Hippocampal formation (tissue), 2 donors: ENCODE measurements around the gene TNS4.

ENCODE experiments used
- DNase-seq, 2 donors: peaks; one replicate each; lab custom pipeline; 2025; lab: John Stamatoyannopoulos, UW

Gene TNS4

GRCh38 chr17:40473573-40474365, 27.7 kb downstream of the TNS4 start:
- no peak for DNase-seq

- no peak for DNase-seq
Observed at GRCh38 chr17:40472733-40473452, 28.5 kb downstream of the TNS4 start.

GRCh38 chr17:40471846-40472732, 29.3 kb downstream of the TNS4 start:
- DNase-seq, result no peak

GRCh38 chr17:40470932-40471828, 30.2 kb downstream of the TNS4 start:
- no peak for DNase-seq

- no peak for DNase-seq
Observed at GRCh38 chr17:40469805-40470675, 31.4 kb downstream of the TNS4 start.

GRCh38 chr17:40468560-40468959, 32.9 kb downstream of the TNS4 start:
- DNase-seq, result no peak

- DNase-seq, result no peak
Observed at GRCh38 chr17:40467281-40467867, 34.0 kb downstream of the TNS4 start.

GRCh38 chr17:40466298-40466971, 35.0 kb downstream of the TNS4 start:
- no peak for DNase-seq

- no peak for DNase-seq
Observed at GRCh38 chr17:40464392-40464855, 37.0 kb downstream of the TNS4 start.

- DNase-seq, result no peak
Observed at GRCh38 chr17:40463122-40463550, 38.3 kb downstream of the TNS4 start.

GRCh38 chr17:40462343-40463121, 38.9 kb downstream of the TNS4 start:
- DNase-seq, result no peak

- no peak for DNase-seq
Observed at GRCh38 chr17:40461732-40462342, 39.6 kb downstream of the TNS4 start.

- no peak for DNase-seq
Observed at GRCh38 chr17:40460968-40461731, 40.3 kb downstream of the TNS4 start.

- no peak for DNase-seq
Observed at GRCh38 chr17:40460604-40460967, 40.8 kb downstream of the TNS4 start.

GRCh38 chr17:40459636-40460603, 41.5 kb downstream of the TNS4 start:
- DNase-seq, result no peak
